GM20431 (cell line): ENCODE measurements around the gene TAF11L3.
"Not testable (repeated sequence)": the region's sequence is repeated elsewhere in the genome, so short reads cannot be mapped to it uniquely, and the experiment has no call there.

ENCODE experiments used
- in situ Hi-C: fragments of 300-500 bp; cut with MseI, MboI; formaldehyde crosslinking; loops from one replicate; pipeline ENCODE4 v1.15.0; 2020; ENCODE audit warnings: low sequenced_read_pairs; ENCODE audit not compliant: unreplicated experiment

Gene TAF11L3

DNA sequence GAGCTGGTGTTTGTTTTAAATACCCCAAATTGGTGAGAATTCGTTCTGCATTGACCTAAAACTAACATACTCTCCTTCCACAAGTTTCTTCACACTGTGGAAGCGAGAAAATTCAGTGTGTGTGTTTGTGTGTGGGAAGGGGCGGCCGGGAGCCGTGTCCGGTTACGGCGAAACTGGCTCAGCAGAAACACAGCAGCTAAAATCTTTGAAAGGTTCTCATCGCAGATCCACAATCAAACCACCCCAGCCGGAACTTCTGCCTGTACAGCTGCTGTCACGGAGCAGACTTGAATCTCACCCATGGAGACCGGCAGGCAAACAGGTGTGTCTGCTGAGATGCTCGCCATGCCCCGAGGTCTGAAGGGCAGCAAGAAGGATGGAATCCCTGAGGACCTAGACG, at the start of gene TAF11L3:
Gene TAF11L3 (plus strand): TSS at position 301 of the 400 bp plus-strand sequence.
- in situ Hi-C loops, result not testable (repeated sequence)

DNA sequence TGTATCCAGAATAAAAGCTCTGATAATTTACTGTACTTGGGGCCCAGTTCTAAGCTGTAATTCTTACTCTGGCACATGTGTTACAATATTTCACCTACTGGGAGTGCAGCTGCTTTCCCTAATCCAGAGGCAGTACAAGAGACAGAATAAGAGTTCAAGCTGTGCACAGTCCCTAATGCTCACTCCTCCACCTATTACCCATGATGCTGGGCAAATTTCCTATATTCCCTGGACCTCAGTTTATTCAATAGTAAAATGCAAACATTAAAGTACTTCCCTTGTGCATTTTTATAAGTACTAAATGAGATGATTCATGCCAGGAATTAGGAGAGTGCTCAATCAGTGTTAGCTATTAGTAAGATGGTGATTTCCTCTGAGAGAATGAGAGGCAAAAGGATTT, 48.1 kb upstream of the TAF11L3 start:
- in situ Hi-C loops, result no loop called here

DNA sequence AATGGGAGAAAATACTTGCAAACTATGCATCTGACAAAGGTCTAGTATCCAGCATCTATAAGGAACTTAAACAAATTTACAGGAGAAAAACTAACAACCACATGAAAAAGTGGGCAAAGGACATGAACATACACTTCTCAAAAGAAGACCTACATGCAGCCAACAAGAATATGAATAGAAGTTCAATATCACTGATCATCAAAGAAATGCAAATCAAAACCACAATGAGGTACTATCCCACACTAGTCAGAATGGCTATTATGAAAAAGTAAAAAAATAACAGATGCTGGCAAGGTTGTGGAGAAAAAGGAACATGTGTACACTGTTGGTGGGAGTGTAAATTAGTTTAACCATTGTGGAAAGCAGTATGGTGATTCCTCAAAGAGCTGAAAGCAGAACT, 43.1 kb upstream of the TAF11L3 start:
- in situ Hi-C loops, result not testable (repeated sequence)

DNA sequence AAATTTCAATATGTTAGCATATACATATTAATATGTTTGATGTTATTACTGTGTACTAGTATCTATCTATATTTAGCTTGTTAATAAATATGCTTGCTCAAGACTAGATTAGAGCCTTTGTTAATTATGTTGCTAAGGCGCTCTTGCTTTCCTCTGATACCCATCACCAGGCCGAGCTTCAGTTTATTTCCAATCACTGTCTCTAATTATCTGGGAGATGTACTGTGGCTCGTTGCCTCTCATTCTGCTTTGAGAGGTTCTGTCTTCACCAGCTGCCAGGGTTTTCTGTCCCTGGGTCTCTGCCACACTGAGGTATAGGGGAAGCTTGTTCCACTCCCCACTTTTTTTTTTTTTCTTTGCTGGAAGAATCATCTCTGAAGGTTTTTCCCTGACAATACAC, 41.1 kb upstream of the TAF11L3 start:
- in situ Hi-C loops, result no loop called here

DNA sequence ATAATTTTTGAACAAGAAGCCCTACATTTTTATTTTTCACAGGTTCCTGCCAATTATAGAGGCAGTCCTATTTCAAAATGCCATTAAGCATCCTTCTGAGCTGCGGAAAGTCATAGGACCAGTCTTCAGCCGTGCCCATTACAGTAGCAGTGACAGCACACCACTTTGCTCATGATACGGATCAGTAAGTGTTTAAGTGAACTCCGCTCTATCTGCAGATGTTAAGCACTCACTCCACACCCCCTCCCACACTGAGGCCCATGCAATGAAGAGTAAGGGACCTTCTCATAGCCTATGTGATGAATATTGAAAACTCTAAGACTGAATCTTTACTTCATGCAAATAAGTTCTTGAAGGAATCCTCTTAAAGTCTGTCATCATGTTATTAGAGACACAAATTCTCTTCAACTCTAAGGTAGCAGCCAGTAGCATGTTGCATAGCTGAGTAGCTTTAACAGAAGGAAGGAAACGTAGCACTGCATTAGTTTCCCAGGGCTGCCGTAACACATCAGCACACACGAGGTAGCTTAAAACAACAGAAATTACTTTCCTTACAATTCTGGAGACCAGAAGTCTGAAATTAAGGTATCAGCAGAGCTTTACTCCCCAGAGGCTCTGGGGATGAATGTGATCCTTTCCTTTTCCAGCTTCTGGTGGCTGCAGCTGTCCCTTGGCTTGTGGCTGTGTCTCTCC, 40.4 kb upstream of the TAF11L3 start:
- in situ Hi-C loops, result no loop called here

DNA sequence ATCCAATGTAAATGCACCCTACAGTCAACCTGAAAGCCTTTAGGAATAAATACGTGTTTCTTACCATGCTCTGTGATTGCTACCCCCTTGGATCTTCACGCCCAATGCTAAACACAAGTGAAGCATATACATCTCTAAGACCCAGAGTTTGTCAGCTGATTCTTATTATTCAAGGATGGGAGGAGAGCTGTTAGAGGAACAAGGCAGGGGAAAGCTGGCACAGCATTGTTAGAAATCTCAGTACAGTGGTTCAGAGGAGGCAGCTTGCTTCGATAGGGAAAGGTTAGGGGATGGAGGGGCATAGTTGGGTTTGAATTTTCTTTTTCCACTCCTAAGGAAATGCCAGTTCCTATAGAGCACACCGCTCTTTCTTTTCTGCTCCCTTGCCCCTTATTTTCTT, 36.8 kb upstream of the TAF11L3 start:
- in situ Hi-C loops, result no loop called here

DNA sequence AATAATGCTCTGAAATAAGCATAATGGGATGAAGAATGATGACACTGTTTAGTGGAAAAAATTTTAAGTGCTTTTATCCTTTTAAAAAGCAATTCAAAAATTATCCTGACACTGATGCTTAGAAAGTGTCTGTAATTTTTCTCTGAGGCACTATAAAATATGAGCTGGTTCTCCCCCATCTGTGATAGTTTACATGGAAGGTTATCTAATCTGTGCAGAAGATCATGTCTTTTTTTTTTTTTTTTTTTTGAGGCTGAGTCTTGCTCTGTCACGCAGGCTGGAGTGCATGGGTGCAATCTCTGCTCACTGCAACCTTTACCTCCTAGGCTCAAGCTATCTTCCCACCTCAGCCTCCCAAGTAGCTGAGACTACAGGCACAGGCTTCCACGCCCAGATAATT, 35.4 kb upstream of the TAF11L3 start:
- in situ Hi-C loops, result no loop called here

DNA sequence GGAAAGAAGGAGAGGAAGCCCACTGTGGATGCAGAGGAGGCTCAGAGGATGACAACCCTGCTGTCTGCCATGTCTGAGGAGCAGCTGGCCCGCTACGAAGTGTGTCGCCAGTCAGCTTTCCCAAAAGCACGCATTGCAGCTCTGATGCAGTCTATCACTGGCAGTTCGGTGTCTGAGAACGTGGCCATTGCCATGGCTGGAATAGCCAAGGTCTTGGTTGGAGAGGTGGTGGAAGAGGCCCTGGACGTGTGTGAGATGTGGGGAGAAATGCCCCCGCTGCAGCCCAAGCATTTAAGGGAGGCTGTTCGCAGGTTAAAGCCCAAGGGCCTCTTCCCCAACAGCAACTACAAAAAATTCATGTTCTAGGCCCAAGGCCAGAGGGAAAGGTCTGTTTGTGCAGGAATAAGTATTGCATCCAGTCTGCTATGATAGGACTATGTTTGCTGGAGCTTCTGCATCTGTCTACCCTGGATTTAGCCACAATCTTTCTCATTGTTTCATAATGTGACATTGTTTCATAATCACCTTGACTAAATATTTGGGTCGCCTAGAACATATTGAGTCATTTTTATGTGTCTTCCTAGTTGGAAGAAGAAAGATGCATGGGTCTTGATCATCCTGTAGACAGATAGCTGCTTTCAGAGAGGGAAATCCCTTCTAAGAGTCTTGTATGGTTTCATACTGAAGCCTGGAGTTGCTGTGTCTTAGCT, 31.5 kb upstream of the TAF11L3 start:
- in situ Hi-C loops, result not testable (repeated sequence)

DNA sequence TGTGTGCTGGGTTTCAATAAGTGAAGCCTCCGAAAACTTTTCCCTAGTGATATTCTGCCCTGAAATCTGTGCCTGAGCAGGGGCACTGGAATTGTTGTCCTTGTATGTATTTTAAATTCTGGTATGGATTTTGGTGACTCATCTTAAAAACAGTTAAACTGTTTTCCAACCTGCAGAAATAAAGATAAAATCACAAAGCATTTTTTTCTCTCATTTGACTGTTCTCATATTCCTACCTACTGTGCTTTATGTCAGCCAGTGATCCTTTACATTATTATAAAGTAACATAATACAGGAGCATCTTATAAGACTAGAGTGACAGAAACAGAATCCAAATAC, 31.0 kb upstream of the TAF11L3 start:
- in situ Hi-C loops, result no loop called here

DNA sequence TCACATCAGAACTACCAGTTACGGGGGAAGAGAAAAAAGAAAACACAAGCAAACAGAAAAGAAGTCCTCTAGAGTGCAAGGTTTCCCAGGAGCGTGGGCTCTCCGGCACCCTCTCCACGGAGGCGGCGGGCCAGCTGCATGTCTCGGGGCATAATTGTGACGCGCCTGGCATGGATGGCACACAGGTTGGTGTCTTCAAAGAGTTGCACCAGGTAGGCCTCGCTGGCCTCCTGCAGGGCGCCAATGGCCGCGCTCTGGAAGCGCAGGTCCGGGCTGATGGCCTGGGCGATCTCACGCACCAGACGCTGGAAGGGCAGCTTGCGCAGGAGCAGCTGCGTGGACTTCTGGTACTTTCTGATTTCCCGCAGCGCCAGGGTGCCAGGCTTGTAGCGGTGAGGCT, 26.9 kb upstream of the TAF11L3 start:
- in situ Hi-C loops, result not testable (repeated sequence)

DNA sequence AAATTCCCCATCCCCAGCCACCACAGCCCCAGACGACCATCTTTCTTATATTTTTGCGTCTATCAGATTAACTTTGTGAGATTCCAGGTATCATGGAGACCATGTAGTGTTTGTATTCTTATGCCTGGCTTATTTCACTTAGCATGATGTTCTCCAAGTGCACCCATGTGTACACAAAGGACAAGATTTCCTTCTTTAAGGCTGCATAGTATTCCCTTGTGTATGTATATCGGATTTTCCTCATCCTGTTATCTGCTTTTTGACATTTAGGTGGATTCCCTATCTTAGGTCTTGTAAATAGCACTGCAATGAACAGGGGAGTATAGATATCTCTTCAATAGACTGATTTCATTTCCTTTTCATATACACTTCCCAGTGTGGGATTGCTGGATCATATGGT, 25.4 kb upstream of the TAF11L3 start:
- in situ Hi-C loops, result no loop called here

DNA sequence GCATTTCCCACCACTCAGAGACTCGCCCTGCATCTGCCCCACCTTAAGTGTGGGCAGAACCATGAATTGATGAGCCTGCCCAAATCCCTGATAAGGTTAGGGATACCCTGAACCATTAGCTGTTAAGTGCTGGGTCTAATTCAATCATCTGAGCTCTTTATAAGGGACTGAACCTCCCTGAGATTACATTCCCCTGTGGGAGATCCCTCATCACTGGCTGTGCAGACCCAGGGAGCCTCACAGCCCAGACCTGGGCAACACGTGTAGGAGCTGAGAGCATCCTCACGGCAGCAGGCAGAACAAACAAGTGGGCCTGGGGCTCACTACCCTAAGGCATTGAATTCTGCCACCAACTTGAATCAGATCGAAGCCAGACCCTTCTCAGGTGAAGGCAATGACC, 20.7 kb upstream of the TAF11L3 start:
- in situ Hi-C loops, result no loop called here

DNA sequence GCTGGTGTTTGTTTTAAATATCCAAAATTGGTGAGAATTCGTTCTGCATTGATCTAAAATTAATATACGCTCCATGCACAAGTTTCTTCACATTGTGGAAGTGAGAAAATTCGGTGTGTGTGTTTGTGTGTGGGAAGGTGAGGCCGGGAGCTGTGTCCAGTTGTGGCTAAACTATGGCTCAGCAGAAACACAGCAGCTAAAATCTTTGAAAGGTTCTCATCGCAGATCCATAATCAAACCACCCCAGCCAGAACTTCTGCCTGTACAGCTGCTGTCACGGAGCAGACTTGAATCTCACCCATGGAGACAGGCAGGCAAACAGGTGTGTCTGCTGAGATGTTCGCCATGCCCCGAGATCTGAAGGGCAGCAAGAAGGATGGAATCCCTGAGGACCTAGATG, 20.2 kb upstream of the TAF11L3 start, which contains the start of gene TAF11L2:
Gene TAF11L2 (plus strand): TSS at position 301 of the 400 bp plus-strand sequence.
- in situ Hi-C loops, result not testable (repeated sequence)

DNA sequence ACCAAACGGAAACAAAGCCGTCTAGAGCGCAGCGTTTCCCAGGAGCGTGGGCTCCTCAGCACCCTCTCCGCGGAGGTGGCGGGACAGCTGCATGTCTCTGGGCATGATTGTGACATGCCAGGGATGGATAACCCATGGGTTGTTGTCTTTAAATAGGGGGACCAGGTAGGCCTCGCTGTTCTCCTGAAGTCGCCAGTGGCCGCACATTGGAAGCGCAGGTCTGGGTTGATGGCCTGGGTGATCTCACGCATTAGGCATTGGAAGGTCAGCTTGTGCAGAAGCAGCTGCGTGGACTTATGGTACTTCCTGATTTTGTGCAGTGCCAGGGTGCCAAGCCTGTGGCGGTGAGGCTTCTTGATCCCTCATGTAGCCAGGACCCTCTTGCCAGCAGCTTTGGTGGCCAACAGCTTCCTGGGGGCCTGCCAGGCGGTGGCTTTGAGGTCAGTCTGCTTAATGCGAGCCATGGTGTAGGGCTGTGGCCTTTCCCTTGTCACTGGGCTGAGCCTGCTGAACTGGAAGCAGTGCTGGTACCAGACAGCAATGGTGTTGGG, 6.3 kb upstream of the TAF11L3 start:
- in situ Hi-C loops, result no loop called here

DNA sequence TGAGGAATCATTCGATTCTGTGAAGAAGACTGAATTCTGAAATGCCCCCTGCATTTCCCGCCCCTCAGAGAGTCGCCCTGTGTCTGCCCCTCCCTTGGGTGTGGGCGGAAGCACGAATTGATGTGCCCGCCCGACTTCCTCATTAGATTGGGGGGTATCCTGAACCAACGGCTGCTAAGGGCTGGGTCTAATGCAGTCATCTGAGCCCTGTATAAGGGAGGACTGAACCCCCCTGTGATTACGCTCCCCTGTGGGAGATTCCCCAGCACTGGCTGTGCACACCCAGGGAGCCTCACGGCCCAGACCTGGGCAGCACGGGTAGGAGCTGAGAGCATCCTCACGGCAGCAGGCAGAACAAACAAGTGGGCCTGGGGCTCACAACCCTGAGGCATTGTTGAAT, 641 bp upstream of the TAF11L3 start:
- in situ Hi-C loops, result not testable (repeated sequence)

DNA sequence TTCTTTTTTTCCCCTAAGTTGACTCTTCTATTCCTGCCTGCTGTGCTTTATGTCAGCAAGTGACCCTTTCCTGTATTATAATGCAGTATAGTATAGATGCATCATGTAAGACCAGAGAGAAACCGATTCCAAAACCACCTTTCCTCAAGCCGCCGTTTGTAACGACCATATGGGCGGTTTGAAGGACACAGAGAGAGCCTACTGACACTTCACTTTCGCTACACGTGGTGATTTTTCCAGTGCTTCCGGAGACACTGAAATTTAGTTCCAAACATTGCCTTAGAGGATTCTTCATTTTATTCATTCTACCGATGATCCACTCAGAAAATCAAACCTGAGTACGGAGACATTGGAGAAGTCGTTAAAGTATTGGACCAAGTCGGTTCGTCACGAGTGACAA, 1.3 kb downstream of the TAF11L3 start:
- in situ Hi-C loops, result not testable (repeated sequence)

DNA sequence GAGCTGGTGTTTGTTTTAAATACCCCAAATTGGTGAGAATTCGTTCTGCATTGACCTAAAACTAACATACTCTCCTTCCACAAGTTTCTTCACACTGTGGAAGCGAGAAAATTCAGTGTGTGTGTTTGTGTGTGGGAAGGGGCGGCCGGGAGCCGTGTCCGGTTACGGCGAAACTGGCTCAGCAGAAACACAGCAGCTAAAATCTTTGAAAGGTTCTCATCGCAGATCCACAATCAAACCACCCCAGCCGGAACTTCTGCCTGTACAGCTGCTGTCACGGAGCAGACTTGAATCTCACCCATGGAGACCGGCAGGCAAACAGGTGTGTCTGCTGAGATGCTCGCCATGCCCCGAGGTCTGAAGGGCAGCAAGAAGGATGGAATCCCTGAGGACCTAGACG, 3.3 kb downstream of the TAF11L3 start, which contains the start of gene TAF11L4:
Gene TAF11L4 (plus strand): TSS at position 301 of the 400 bp plus-strand sequence.
- in situ Hi-C loops, result not testable (repeated sequence)

DNA sequence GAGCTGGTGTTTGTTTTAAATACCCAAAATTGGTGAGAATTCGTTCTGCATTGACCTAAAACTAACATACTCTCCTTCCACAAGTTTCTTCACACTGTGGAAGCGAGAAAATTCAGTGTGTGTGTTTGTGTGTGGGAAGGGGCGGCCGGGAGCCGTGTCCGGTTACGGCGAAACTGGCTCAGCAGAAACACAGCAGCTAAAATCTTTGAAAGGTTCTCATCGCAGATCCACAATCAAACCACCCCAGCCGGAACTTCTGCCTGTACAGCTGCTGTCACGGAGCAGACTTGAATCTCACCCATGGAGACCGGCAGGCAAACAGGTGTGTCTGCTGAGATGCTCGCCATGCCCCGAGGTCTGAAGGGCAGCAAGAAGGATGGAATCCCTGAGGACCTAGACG, 6.8 kb downstream of the TAF11L3 start, which contains the start of gene TAF11L5:
Gene TAF11L5 (plus strand): TSS at position 301 of the 400 bp plus-strand sequence.
- in situ Hi-C loops, result not testable (repeated sequence)

DNA sequence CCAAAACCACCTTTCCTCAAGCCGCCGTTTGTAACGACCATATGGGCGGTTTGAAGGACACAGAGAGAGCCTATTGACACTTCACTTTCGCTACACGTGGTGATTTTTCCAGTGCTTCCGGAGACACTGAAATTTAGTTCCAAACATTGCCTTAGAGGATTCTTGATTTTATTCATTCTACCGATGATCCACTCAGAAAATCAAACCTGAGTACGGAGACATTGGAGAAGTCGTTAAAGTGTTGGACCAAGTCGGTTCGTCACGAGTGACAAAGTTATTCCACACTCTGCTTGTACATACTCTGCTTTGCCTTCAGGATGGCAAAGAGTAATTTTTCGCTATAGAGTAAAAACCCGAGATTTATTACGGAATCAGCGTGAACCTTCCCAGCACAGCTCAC, 8.3 kb downstream of the TAF11L3 start:
- in situ Hi-C loops, result not testable (repeated sequence)

DNA sequence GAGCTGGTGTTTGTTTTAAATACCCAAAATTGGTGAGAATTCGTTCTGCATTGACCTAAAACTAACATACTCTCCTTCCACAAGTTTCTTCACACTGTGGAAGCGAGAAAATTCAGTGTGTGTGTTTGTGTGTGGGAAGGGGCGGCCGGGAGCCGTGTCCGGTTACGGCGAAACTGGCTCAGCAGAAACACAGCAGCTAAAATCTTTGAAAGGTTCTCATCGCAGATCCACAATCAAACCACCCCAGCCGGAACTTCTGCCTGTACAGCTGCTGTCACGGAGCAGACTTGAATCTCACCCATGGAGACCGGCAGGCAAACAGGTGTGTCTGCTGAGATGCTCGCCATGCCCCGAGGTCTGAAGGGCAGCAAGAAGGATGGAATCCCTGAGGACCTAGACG, 10.2 kb downstream of the TAF11L3 start, which contains the start of gene TAF11L6:
Gene TAF11L6 (plus strand): TSS at position 301 of the 400 bp plus-strand sequence.
- in situ Hi-C loops, result not testable (repeated sequence)
